MCF 10A (cell line): ENCODE results near the gene KAT6B. TPM values are rescaled to one million over a fixed set of nuclear protein-coding genes. Genes with fewer than 3 reads are reported as not detected.

Experiments
- BruUV-seq: library from RNA; stranded (reverse); fragments of 400-500 nt; replicated peaks from 2 replicates; lab custom pipeline; 2021; lab: Mats Ljungman, UMichigan
- CTCF ChIA-PET: fragments of 300-600 bp; sonication (Branson Sonifier 250); formaldehyde crosslinking; extraction: SDS; loops from one replicate; lab custom pipeline; 2021; ENCODE audit warnings: antibody characterized with exemption, inconsistent platforms; lab: Yijun Ruan, JAX
- POLR2A ChIA-PET: fragments of 300-600, 350-650 bp; sonication (Branson Sonifier 250); formaldehyde crosslinking; extraction: SDS; loops from one replicate; lab custom pipeline; 2020; ENCODE audit warnings: antibody characterized with exemption, inconsistent platforms; lab: Yijun Ruan, JAX
- DNase-seq: peaks from one replicate; pipeline ENCODE4 v3.0.0-alpha.2; 2018; ENCODE audit not compliant: unreplicated experiment
- H3K27ac Mint-ChIP-seq: one replicate; pipeline ENCODE4 v1.8.0; 2022; ENCODE audit warnings: mild to moderate bottlenecking, low read depth, mixed read lengths; ENCODE audit not compliant: unreplicated experiment
- H3K27me3 Mint-ChIP-seq: one replicate; pipeline ENCODE4 v1.8.0; 2022; ENCODE audit warnings: mixed read lengths; ENCODE audit not compliant: insufficient read depth, unreplicated experiment
- H3K36me3 Mint-ChIP-seq: one replicate; pipeline ENCODE4 v1.8.0; 2022; ENCODE audit warnings: mild to moderate bottlenecking, moderate library complexity, mixed read lengths; ENCODE audit not compliant: insufficient read depth, unreplicated experiment
- H3K4me1 Mint-ChIP-seq: one replicate; pipeline ENCODE4 v1.8.0; 2022; ENCODE audit warnings: mixed read lengths; ENCODE audit not compliant: insufficient read depth, unreplicated experiment
- H3K4me3 Mint-ChIP-seq: one replicate; pipeline ENCODE4 v1.8.0; 2022; ENCODE audit warnings: mild to moderate bottlenecking, moderate library complexity, mixed read lengths; ENCODE audit not compliant: unreplicated experiment
- H3K9me3 Mint-ChIP-seq: one replicate; pipeline ENCODE4 v1.8.0; 2022; ENCODE audit warnings: mixed read lengths; ENCODE audit not compliant: unreplicated experiment
- intact Hi-C: fragments of 100-400 bp; cut with micrococcal nuclease; formaldehyde crosslinking; loops from 2 replicates; pipeline ENCODE4 v1.14.1; 2022
- total RNA-seq: library from RNA; stranded (reverse); gene quantifications from 2 replicates; pipeline ENCODE4 v1.2.3, GENCODE V29; 2022
- TF ChIP-seq, protein P1 (sequence below): fragments of 200-600 bp; IDR thresholded peaks from one replicate; pipeline ENCODE4 v1.8.0; 2022; ENCODE audit warnings: antibody characterized with exemption, mild to moderate bottlenecking; ENCODE audit not compliant: unreplicated experiment

Gene KAT6B
- total RNA-seq, 1 experiment from 2014 or later = 18.3 TPM

DNA sequence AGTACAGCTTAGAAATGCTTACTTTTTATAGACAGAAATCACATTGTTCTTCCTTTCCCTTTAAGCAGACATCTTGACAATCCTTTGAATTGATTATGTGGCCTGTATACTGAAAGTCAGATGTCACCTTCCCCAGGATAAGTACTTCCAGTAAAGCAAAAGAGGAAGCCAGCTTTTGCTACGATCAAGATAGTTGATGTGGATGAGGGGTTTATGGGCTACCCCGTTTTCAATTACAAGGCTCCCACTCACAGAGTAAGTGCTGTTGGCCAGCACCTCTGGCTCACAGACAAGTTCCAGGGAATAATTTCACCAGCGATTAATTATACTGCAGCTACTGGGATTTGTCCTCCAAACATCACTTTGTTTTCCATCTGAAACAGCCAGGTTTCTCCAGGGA, 189.9 kb downstream of the KAT6B start:
- no peaks in the 10 kb centered on the region for H3K27me3 Mint-ChIP-seq
- TF ChIP-seq, protein P1, sequence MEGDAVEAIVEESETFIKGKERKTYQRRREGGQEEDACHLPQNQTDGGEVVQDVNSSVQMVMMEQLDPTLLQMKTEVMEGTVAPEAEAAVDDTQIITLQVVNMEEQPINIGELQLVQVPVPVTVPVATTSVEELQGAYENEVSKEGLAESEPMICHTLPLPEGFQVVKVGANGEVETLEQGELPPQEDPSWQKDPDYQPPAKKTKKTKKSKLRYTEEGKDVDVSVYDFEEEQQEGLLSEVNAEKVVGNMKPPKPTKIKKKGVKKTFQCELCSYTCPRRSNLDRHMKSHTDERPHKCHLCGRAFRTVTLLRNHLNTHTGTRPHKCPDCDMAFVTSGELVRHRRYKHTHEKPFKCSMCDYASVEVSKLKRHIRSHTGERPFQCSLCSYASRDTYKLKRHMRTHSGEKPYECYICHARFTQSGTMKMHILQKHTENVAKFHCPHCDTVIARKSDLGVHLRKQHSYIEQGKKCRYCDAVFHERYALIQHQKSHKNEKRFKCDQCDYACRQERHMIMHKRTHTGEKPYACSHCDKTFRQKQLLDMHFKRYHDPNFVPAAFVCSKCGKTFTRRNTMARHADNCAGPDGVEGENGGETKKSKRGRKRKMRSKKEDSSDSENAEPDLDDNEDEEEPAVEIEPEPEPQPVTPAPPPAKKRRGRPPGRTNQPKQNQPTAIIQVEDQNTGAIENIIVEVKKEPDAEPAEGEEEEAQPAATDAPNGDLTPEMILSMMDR = no peak
- no peak for DNase-seq
- BruUV-seq = no TSS peak
- H3K9me3 Mint-ChIP-seq = no peaks in the 10 kb centered on the region
- H3K4me3 Mint-ChIP-seq = no peak overlapping the region
- H3K36me3 Mint-ChIP-seq = peaks cover 38% of the 10 kb centered on the region
- intact Hi-C loops = loop anchor here (5.0 kb wide), 1 partner anchor 221 kb away; the partner anchor contains the start of gene COMTD1
- no peak overlapping the region for H3K27ac Mint-ChIP-seq
- POLR2A ChIA-PET = no interaction called here
- H3K4me1 Mint-ChIP-seq = no peaks in the 10 kb centered on the region
- CTCF ChIA-PET = interaction anchor here (0.7 to 1.6 kb wide), 2 partner anchors 14 to 772 kb away, joined by 4 to 6 read pairs; no protein-coding TSS in a partner anchor

- no peaks in the 10 kb centered on the region for H3K27me3 Mint-ChIP-seq
- no peaks in the 10 kb centered on the region for H3K9me3 Mint-ChIP-seq
- TF ChIP-seq, protein P1 = no peak
- POLR2A ChIA-PET = no interaction called here
- no peaks in the 10 kb centered on the region for H3K4me1 Mint-ChIP-seq
- H3K27ac Mint-ChIP-seq = no peak overlapping the region
- no TSS peak for BruUV-seq
- no peak for DNase-seq
- H3K4me3 Mint-ChIP-seq = no peak overlapping the region
- peaks cover 56% of the 10 kb centered on the region for H3K36me3 Mint-ChIP-seq
- CTCF ChIA-PET = interaction anchor here (0.8 to 3.7 kb wide), 3 partner anchors 9 to 125 kb away, joined by 3 to 23 read pairs (median 4); a partner anchor contains a TSS
- intact Hi-C loops = loop anchor here (5.0 kb wide), 1 partner anchor 219 kb away; the partner anchor contains the start of gene COMTD1
These were observed 191.9 kb downstream of the KAT6B start for GRCh38 chr10:75018251-75018650.

DNA sequence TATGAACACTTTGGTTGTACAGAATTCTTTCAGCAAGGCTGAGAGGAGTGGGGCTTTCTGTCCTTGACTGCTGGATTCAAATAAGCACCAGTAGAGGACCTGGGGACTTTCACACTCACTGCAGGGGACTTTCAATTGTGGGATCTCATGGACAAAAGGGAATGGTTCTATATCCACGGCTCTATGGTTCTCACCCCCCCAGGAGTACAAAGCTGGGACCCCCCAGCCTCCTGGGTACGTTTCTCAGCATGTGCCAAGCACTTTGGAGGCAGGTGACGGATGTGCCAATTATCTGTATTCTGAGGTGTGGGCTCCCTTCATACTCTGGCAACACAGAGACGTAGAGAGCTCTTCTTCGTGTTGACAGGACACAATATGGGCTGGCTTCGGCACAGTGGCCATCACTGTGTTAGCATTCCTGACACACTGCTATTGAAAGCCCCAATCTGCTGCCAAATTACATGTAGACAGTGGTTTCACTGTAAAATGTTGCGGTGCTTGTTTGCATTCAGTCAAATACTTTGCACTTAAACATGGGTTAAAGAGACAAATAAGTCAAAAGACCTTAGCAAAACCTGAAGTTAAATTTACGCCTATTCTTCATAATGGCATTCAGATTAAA, 192.4 kb downstream of the KAT6B start:
- no TSS peak for BruUV-seq
- POLR2A ChIA-PET = no interaction called here
- no peak for DNase-seq
- Mint-ChIP-seq H3K9me3 (no peaks in the 10 kb centered on the region), H3K27me3 (no peaks in the 10 kb centered on the region), H3K27ac (no peak overlapping the region), H3K36me3 (peaks cover 58% of the 10 kb centered on the region), H3K4me3 (no peak overlapping the region), H3K4me1 (no peaks in the 10 kb centered on the region)
- TF ChIP-seq, protein P1 = no peak
- CTCF ChIA-PET = interaction anchor here (0.6 to 3.7 kb wide), 6 partner anchors 9 to 166 kb away, joined by 3 to 23 read pairs (median 3); a partner anchor contains a TSS
- intact Hi-C loops = loop anchor here (1.0 to 5.0 kb wide), 4 partner anchors 129 to 752 kb away; partner anchors contain the start of gene COMTD1

GRCh38 chr10:75019370-75019769, 193.0 kb downstream of the KAT6B start:
- ChIA-PET POLR2A (no interaction called here), CTCF (interaction anchor here (0.5 to 3.7 kb wide), 15 partner anchors 23 to 775 kb away, joined by 3 to 23 read pairs (median 4); a partner anchor contains a TSS)
- no peaks in the 10 kb centered on the region for H3K4me1 Mint-ChIP-seq
- intact Hi-C loops = loop anchor here (1.0 to 5.0 kb wide), 4 partner anchors 130 to 753 kb away; partner anchors contain the start of gene COMTD1
- peak; percentile 38 for DNase-seq
- H3K27ac Mint-ChIP-seq = no peak overlapping the region
- H3K27me3 Mint-ChIP-seq = no peaks in the 10 kb centered on the region
- no peaks in the 10 kb centered on the region for H3K9me3 Mint-ChIP-seq
- TF ChIP-seq, protein P1 = peak; percentile 47
- H3K4me3 Mint-ChIP-seq = no peak overlapping the region
- BruUV-seq = no TSS peak
- H3K36me3 Mint-ChIP-seq = peaks cover 58% of the 10 kb centered on the region
